H1 (cell line): ENCODE data around the gene DOCK10. TPM values are rescaled to one million over a fixed set of nuclear protein-coding genes. Genes with fewer than 3 reads are reported as not detected.

Source experiments
- CTCF ChIA-PET: fragments of 300-600 bp; sonication (Branson Sonifier 250); formaldehyde crosslinking; loops from one replicate; lab custom pipeline; 2021; ENCODE audit not compliant: partially characterized antibody; lab: Charles Lee
- POLR2A ChIA-PET: fragments of 300-600 bp; sonication (Branson Sonifier 250); formaldehyde crosslinking; loops from one replicate; lab custom pipeline; 2021; ENCODE audit warnings: inconsistent platforms; ENCODE audit not compliant: partially characterized antibody; lab: Charles Lee
- DNase-seq, 2 experiments: peaks; one replicate each; pipeline versions ENCODE4 v3.0.0 to v3.0.0-alpha.2; 2010 to 2022; ENCODE audit warnings: low spot score in 2 of 2, low read depth in 1 of 2, mixed read lengths in 1 of 2
- FAIRE-seq: peaks from 2 replicates; lab custom pipeline; 2011; peaks lifted over from hg19 to GRCh38; lab: Jason Lieb, UNC
- H2AFZ ChIP-seq: 2 replicates; pipeline ENCODE4 v1.8.1; 2012; ENCODE audit warnings: low read length, inconsistent platforms
- H2AK5ac ChIP-seq: 2 replicates; pipeline ENCODE4 v1.6.1; 2013; ENCODE audit warnings: low read depth, low read length
- H2BK120ac ChIP-seq: replicated peaks from 2 replicates; pipeline ENCODE3; 2013; ENCODE audit warnings: low read depth, low read length, inconsistent platforms
- H2BK12ac ChIP-seq: 2 replicates; pipeline ENCODE4 v1.6.1; 2013; ENCODE audit warnings: low read depth, low read length
- H2BK15ac ChIP-seq: 2 replicates; pipeline ENCODE4 v1.6.1; 2013; ENCODE audit warnings: low read length
- H2BK20ac ChIP-seq: 2 replicates; pipeline ENCODE4 v1.6.1; 2013; ENCODE audit warnings: low read length
- H2BK5ac ChIP-seq: 2 replicates; pipeline ENCODE4 v1.6.1; 2013; ENCODE audit warnings: low read depth, low read length
- H3K14ac ChIP-seq: 2 replicates; pipeline ENCODE4 v1.6.1; 2013; ENCODE audit warnings: inconsistent platforms; ENCODE audit not compliant: insufficient read length
- H3K18ac ChIP-seq: 2 replicates; pipeline ENCODE4 v1.6.1; 2013; ENCODE audit warnings: low read length; ENCODE audit errors: extremely low read depth
- H3K23ac ChIP-seq: 2 replicates; pipeline ENCODE4 v1.6.1; 2013; ENCODE audit warnings: inconsistent platforms; ENCODE audit not compliant: insufficient read length
- H3K23me2 ChIP-seq: 2 replicates; pipeline ENCODE4 v1.6.1; 2013; ENCODE audit warnings: low read depth, low read length
- H3K27ac ChIP-seq: 2 replicates; pipeline ENCODE4 v1.6.1; 2011; ENCODE audit warnings: low read depth, low read length, inconsistent platforms
- H3K27me3 ChIP-seq, 4 experiments: replicated peaks in 1 of 4; 1 replicate in 1 of 4; 2 replicates in 3 of 4; pipeline versions ENCODE4 v1.6.1 to v1.8.1; 2011 to 2013; ENCODE audit warnings: low read length in 3 of 4, mild to moderate bottlenecking in 3 of 4, inconsistent platforms in 2 of 4, mixed read lengths in 2 of 4, moderate library complexity in 1 of 4; ENCODE audit not compliant: control insufficient read depth in 3 of 4, insufficient read depth in 3 of 4; ENCODE audit errors: extremely low read depth in 1 of 4
- H3K36me3 ChIP-seq, 4 experiments: 2 replicates each; pipeline versions ENCODE4 v1.6.1 to v1.8.1; 2011 to 2013; ENCODE audit warnings: mild to moderate bottlenecking in 4 of 4, low read length in 3 of 4, moderate library complexity in 2 of 4, control low read depth in 1 of 4, inconsistent platforms in 1 of 4; ENCODE audit not compliant: insufficient read depth in 4 of 4, control insufficient read depth in 2 of 4
- H3K4ac ChIP-seq: replicated peaks from 2 replicates; pipeline ENCODE3; 2013; ENCODE audit warnings: low read length, low read depth, mixed read lengths, inconsistent platforms; ENCODE audit not compliant: insufficient read length
- H3K4me1 ChIP-seq, 4 experiments: replicated peaks in 1 of 4; 1 replicate in 1 of 4; 2 replicates in 3 of 4; pipeline versions ENCODE4 v1.6.1 to v1.8.1; 2011 to 2013; ENCODE audit warnings: low read length in 3 of 4, inconsistent platforms in 2 of 4, mixed read lengths in 1 of 4; ENCODE audit not compliant: insufficient read depth in 4 of 4, control insufficient read depth in 3 of 4
- H3K4me2 ChIP-seq, 2 experiments: 2 replicates each; pipeline versions ENCODE4 v1.6.1 to v1.8.1; 2011 to 2013; ENCODE audit warnings: low read depth in 2 of 2, low read length in 2 of 2, control low read depth in 1 of 2, inconsistent platforms in 1 of 2, mild to moderate bottlenecking in 1 of 2; ENCODE audit not compliant: insufficient read depth in 1 of 2
- H3K4me3 ChIP-seq, 4 experiments: fragments of 200-600, 300-600 bp in 1 of 4; sonication (generic), shearing (Covaris generic), sonication (Bioruptor Twin) in 1 of 4; 2 replicates each; pipeline versions ENCODE4 v1.5.1 to v1.8.1; 2011 to 2016; ENCODE audit warnings: low read length in 4 of 4, low read depth in 3 of 4, control low read depth in 2 of 4, inconsistent platforms in 2 of 4, mild to moderate bottlenecking in 2 of 4, mixed read lengths in 1 of 4, moderate library complexity in 1 of 4; ENCODE audit not compliant: insufficient read depth in 2 of 4; ENCODE audit errors: extremely low read depth in 1 of 4
- H3K56ac ChIP-seq: replicated peaks from 2 replicates; pipeline ENCODE3; 2013; ENCODE audit warnings: low read depth, mild to moderate bottlenecking, mixed read lengths, low read length, inconsistent platforms; ENCODE audit not compliant: insufficient read length
- H3K79me1 ChIP-seq: 2 replicates; pipeline ENCODE4 v1.6.1; 2013; ENCODE audit warnings: low read depth, low read length, control low read depth
- H3K79me2 ChIP-seq, 2 experiments: 2 replicates each; pipeline versions ENCODE4 v1.6.1 to v1.8.1; 2012 to 2013; ENCODE audit warnings: low read length in 2 of 2, mild to moderate bottlenecking in 2 of 2, inconsistent platforms in 1 of 2; ENCODE audit not compliant: insufficient read depth in 2 of 2, control insufficient read depth in 1 of 2
- H3K9ac ChIP-seq, 4 experiments: replicated peaks in 1 of 4; 1 replicate in 1 of 4; 2 replicates in 3 of 4; pipeline versions ENCODE4 v1.6.1 to v1.8.1; 2011 to 2013; ENCODE audit warnings: low read depth in 3 of 4, low read length in 3 of 4, control low read depth in 2 of 4, mild to moderate bottlenecking in 2 of 4, moderate library complexity in 2 of 4, inconsistent platforms in 1 of 4; ENCODE audit errors: extremely low read depth in 1 of 4
- H3K9me3 ChIP-seq, 2 experiments: 2 replicates each; pipeline versions ENCODE4 v1.6.1 to v1.8.1; 2012 to 2013; ENCODE audit warnings: mild to moderate bottlenecking in 2 of 2, moderate library complexity in 2 of 2, control low read depth in 1 of 2, inconsistent platforms in 1 of 2, low read depth in 1 of 2, low read length in 1 of 2, mixed read lengths in 1 of 2; ENCODE audit not compliant: insufficient read depth in 2 of 2
- H4K20me1 ChIP-seq, 2 experiments: replicated peaks in 1 of 2; 2 replicates each; pipeline versions ENCODE3 to v1.8.1; 2011 to 2013; ENCODE audit warnings: inconsistent platforms in 2 of 2, low read length in 2 of 2, mild to moderate bottlenecking in 1 of 2; ENCODE audit not compliant: insufficient read depth in 2 of 2, control insufficient read depth in 1 of 2
- H4K5ac ChIP-seq: 2 replicates; pipeline ENCODE4 v1.6.1; 2013; ENCODE audit warnings: low read length, low read depth, mixed read lengths, inconsistent platforms; ENCODE audit not compliant: insufficient read length
- H4K8ac ChIP-seq: 2 replicates; pipeline ENCODE4 v1.8.0; 2013; ENCODE audit warnings: mild to moderate bottlenecking, moderate library complexity, low read length, inconsistent platforms; ENCODE audit not compliant: insufficient read depth; ENCODE audit errors: extremely low read depth
- H4K91ac ChIP-seq: replicated peaks from 2 replicates; pipeline ENCODE3; 2013; ENCODE audit warnings: low read length, mixed read lengths, inconsistent platforms; ENCODE audit not compliant: insufficient read length
- POU5F1 ChIP-seq: IDR thresholded peaks from 2 replicates; pipeline ENCODE4 v1.6.1; 2011; ENCODE audit warnings: low read depth, mild to moderate bottlenecking, low read length, moderate library complexity
- SRF ChIP-seq: IDR thresholded peaks from 2 replicates; pipeline ENCODE4 v1.6.1; 2011; ENCODE audit warnings: mild to moderate bottlenecking, low read depth, low read length, moderate library complexity
- TEAD4 ChIP-seq: IDR thresholded peaks from 2 replicates; pipeline ENCODE4 v1.6.1; 2012; ENCODE audit warnings: low read depth, low read length, inconsistent platforms, mixed read lengths
- WGBS, 2 experiments: shearing (Covaris generic) in 1 of 2; methylation state at CpG; one replicate each; pipeline versions ENCODE4 v1.1.6 to v1.1.7; 2013 to 2015; ENCODE audit warnings: low lambda C conversion rate in 2 of 2, mixed read lengths in 2 of 2, inconsistent platforms in 1 of 2, low coverage in 1 of 2, missing lambda C conversion rate in 1 of 2; ENCODE audit not compliant: insufficient replicate concordance in 2 of 2, insufficient coverage in 1 of 2, insufficient read length in 1 of 2; ENCODE audit errors: extremely low coverage in 1 of 2, missing lambda C conversion rate in 1 of 2; 5-methylcytosine and 5-hydroxymethylcytosine counted together
- polyA plus RNA-seq, 7 experiments: library from polyadenylated mRNA; depleted of rRNA in 3 of 7; stranded (reverse) in 5 of 7; unstranded in 2 of 7; fragments of >200 nt in 5 of 7; fragments of 200-250 nt in 2 of 7; gene quantifications; 1 replicate in 5 of 7; 2 replicates in 1 of 7; 4 replicates in 1 of 7; pipeline versions ENCODE4 v1.2.1 to v1.2.3, GENCODE V29; 2011 to 2013; ENCODE audit warnings: missing spikeins in 2 of 7, mixed read lengths in 2 of 7
- total RNA-seq: library from RNA; stranded (reverse); fragmentation: NEBNext Ultra II Directional; extraction: Animal tissue kit (Norgen Biotek cat#: 25700); gene quantifications from 2 replicates; pipeline ENCODE4 v1.2.1, GENCODE V29; 2021

Gene DOCK10
- total and polyA plus RNA-seq, 2 of the 8 experiments (the other 6 are each of a cell fraction or from before 2014, with no cell fraction given): 0.33 to 1.6 TPM

DNA sequence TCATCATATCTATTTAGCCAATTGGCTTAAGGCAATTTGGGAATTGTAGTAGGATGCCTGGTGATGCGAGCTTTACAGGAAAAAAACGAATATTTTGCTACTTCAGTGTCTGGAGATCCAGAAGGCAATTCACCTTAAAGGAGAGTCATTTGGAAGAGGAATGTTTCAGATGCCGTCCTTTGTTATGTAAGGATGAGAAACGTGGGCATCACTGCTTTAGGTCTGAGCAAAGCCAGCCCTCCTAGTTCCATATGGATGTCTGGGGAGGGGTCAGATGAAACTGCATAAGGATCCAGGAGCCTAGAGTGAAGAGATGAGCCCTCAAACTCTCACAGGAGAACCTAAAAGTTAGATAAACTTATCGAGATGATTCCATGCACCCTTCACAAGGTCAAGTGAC, 30.9 kb upstream of the DOCK10 start:
- no peaks in the 10 kb centered on the region for H3K79me1 ChIP-seq
- H4K8ac ChIP-seq: no peak overlapping the region
- no peak overlapping the region for H2BK12ac ChIP-seq
- no peak overlapping the region for H2BK5ac ChIP-seq
- no peak overlapping the region for H3K23ac ChIP-seq
- H4K20me1 ChIP-seq: no peaks in the 10 kb centered on the region
- no peak overlapping the region for H3K18ac ChIP-seq
- peaks cover 2 to 9% (median 3%) of the 10 kb centered on the region in 4 experiments; a peak in 6 of 7 replicates for H3K4me1 ChIP-seq
- H3K4me3 ChIP-seq: peak overlapping the region in 1 of 4 experiments; percentile 15; a peak in 1 of 8 replicates
- H3K4me2 ChIP-seq: peak overlapping the region in 1 of 2 experiments; percentile 53; a peak in 1 of 4 replicates
- no peaks in the 10 kb centered on the region for H3K79me2 ChIP-seq
- FAIRE-seq (peak; percentile 65), DNase-seq (no peak)
- WGBS, 2 experiments: 61% methylated on average over 5 of the region's 5 CpGs; no CpG with 5 or more reads in 1 of the 2 experiments
- H3K23me2 ChIP-seq: no peaks in the 10 kb centered on the region; the same call in 1 of the 2 replicates
- H3K4ac ChIP-seq: no peak overlapping the region
- H3K27ac ChIP-seq: no peak overlapping the region
- no peak overlapping the region for H3K9ac ChIP-seq
- no peak overlapping the region for H2AFZ ChIP-seq
- TF ChIP-seq TEAD4 (0 out of 2 replicates have a peak, but pooled peaks have one; percentile 34), POU5F1 (peak; percentile 8; the same call in 1 of the 2 replicates), SRF (no peak)
- no peak overlapping the region for H2AK5ac ChIP-seq
- H3K14ac ChIP-seq: no peak overlapping the region
- H3K27me3 ChIP-seq: no peaks in the 10 kb centered on the region; a peak in 1 of 7 replicates
- no peak overlapping the region; the same call in 1 of the 2 replicates for H2BK20ac ChIP-seq
- CTCF ChIA-PET: interaction anchor here (0.9 to 1.7 kb wide), 5 partner anchors 28 to 71 kb away, joined by 3 to 5 read pairs (median 4); no protein-coding TSS in a partner anchor
- H3K9me3 ChIP-seq: no peaks in the 10 kb centered on the region
- H2BK15ac ChIP-seq: no peak overlapping the region
- H4K5ac ChIP-seq: no peak overlapping the region
- H3K56ac ChIP-seq: no peak overlapping the region
- no peak overlapping the region for H4K91ac ChIP-seq
- no peaks in the 10 kb centered on the region for H3K36me3 ChIP-seq
- POLR2A ChIA-PET: interaction anchor here (1.2 kb wide), 1 partner anchor 11 kb away, joined by 3 read pairs; no protein-coding TSS in a partner anchor
- no peak overlapping the region for H2BK120ac ChIP-seq
